A172 (cell line): ENCODE data around the gene MTRFR. TPM values are rescaled to one million over a fixed set of nuclear protein-coding genes. Genes with fewer than 3 reads are reported as not detected.
"Not testable (repeated sequence)": the region's sequence is repeated elsewhere in the genome, so short reads cannot be mapped to it uniquely, and the experiment has no call there.

Source experiments
- DNase-seq: peaks from one replicate; pipeline ENCODE4 v3.0.0-alpha.2; 2015; ENCODE audit warnings: low spot score
- total RNA-seq: library from RNA; depleted of rRNA; stranded (reverse); fragments of >200 nt; shearing (Covaris generic); gene quantifications from 2 replicates; pipeline ENCODE4 v1.2.3, GENCODE V29; 2014

The MTRFR gene
- total RNA-seq, 1 experiment from 2014 or later = 14.8 TPM

DNA sequence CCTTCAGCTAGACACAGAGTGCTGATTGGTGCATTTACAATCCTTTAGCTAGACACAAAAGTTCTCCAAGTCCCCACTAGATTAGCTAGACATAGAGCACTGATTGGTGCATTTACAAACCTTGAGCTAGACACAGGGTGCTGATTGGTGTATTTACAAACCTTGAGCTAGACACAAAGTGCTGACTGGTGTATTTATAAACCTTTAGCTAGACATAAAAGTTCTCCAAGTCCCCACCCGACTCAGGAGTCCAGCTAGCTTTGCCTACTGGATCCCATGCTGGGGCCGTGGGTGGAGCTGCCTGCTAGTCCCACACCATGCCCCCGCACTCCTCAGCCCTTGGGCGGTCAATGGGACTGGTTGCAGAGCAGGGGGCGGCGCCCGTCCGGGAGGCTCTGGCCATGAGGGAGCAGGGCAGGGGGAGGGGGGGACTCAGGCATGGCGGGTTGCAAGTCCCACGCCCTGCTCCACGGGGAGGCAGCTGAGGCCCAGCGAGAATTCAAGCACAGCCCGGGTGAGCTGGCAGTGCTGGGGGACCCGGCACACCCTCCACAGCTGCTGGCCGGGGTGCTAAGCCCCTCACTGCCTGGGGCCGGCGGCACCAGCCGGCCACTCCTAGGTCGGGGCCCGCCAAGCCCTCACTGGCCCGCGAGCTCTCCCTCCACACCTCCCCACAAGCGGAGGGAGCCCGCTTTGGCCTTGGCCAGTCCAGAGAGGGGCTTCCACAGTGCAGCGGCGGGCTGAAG is 15.9 kb downstream of the MTRFR start:
- DNase-seq = not testable (repeated sequence)

DNA sequence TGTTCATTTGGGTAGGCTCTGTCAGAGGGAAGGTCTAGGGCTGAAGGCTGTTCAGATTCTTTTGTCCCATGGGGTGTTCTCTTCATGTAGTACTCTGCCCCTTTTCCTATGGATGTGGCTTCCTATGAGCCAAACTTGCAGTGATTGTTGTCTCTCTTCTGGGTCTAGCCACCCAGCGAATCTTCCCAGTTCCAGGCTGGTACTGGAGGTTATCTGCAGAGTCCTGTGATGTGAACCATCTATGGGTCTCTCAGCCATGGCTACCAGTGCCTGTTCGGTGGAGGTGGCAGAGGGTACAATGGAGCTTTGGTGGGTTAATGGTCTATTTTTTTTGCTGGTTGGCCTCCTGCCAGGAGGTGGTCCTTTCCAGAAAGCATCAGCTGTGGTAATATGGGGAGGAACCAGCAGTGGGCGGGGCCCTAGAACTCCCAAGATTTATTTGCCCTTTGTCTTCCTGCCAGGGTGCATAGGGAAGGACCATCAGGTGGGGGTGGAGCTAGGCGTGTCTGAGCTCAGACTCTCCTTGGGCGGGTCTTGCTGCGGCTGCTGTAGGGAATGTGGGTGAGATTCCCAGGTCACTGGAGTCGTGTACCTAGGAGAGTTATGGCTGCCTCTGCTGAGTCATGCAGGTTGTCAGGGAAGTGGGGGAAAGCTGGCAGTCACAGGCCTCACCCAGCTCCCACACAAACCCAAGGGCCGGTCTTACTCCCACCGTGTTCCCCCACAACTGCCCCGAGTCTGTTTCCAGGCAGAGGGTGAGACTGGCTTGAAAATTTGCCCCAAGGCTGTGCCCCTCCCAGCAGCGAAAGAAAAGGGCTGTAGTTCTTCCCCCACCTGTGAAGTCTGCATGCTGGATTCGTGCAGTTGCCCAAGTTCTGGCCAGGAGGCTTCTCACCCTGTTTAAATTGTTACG is 17.5 kb downstream of the MTRFR start:
- peak; percentile 92 for DNase-seq

DNA sequence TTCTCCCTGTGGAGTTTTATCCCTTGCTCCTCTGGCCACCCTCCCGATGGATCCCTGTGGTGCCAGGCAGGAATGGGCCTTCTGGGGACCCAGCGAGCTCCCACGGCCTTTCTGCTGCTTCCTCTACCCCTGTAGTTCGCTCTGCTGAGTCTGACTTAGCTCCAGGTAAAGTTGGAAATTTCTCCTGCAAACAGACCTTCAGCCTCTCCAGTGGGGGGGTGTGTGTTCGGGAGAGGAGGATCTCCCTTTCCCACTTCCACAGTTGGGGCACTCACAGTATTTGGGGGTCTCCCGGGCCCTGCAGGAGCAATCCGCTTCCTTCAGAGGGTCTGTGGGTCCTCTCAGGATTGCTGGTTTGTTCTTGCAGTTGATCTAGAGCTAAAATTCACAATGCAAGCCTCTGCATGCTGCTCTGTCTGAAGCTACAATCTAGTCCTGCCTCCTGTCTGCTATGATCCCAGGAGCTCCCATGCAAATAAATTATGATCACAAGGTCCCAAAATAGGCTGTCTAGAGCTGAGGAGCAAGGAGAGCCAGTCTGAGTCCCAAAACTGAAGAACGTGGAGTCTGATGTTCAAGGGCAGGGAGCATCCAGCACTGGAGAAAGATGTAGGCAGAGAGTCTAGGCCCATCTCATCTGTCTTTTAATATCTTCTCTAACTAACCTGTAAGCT is 18.3 kb downstream of the MTRFR start:
- no peak for DNase-seq

DNA sequence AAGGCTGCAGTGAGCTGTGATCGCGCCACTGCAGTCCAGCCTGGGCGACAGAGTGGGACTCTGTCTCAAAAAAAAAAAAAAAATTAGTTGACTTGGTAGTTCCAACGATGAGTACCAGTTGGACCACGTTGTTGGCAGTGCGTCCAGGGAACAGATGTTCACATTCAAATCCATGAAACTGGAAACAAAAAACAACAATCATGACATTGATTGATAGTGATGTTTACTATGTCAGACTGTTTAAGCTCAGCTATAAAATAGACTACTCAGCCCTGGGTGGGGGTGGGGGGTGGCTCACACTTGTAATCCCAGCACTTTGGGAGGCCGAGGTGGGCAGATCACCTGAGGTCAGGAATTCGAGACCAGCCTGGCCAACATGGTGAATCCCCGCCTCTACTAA is 19.1 kb downstream of the MTRFR start:
- DNase-seq = not testable (repeated sequence)

DNA sequence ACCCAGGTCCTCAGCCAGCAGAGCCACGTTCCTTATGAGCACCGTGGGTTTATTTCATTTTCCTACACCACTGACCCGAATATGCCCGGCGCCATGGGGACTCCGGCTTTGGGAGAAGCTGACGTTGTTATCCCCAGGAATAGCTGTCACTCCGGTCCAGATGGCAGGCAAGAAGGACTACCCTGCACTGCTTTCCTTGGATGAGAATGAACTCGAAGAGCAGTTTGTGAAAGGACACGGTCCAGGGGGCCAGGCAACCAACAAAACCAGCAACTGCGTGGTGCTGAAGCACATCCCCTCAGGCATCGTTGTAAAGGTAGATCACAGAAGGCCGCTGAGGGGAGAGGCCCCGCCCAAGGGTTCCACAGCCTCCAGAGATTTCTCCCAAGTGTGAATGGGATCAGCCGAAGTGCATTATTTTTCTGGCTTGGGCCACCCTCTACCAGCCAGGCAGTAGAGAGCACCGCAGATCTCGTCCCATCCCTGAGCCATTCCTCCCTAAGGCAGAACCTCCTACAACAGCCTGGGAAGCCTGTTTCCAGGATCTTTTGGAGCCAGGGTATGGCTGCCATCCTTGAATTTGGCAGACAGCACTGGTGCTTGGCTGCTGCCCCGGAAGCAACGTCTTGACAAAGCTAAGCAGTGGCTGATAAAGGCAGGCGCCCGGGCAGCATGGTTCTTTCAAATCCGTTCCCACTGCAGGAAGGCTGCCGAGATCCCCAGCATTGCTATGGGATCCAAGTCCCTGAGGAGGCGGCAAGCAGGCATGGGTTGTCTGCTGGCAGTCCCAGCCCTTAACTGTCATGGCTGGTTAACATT is 20.6 kb downstream of the MTRFR start:
- DNase-seq = no peak

DNA sequence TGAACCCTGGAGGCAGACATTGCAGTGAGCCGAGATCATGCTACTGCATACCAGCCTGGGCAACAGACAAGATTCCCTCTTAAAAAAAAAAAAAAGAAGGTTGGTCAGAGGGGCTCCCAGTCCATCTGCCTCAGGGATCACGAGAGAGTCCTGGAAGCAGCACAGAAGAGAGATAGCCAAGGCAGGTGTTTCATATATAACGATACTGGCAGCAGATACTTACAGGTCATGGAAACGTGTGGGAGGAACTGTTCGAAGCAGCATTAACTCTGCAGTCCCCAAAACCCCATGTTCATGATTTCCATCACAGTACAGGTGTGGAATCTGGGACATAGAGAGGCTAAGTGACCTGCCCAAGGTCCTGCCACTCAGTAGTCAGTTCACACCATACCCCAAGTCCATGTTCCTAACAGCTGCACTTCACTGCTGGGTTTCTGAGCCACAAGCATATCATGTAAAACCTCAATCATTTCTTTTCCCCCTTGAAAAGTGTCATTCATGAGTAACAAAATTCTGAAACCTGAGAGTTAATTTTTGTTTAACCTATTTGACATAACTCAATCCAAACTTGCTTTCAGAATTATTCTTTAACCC is 21.7 kb downstream of the MTRFR start:
- DNase-seq = no peak

DNA sequence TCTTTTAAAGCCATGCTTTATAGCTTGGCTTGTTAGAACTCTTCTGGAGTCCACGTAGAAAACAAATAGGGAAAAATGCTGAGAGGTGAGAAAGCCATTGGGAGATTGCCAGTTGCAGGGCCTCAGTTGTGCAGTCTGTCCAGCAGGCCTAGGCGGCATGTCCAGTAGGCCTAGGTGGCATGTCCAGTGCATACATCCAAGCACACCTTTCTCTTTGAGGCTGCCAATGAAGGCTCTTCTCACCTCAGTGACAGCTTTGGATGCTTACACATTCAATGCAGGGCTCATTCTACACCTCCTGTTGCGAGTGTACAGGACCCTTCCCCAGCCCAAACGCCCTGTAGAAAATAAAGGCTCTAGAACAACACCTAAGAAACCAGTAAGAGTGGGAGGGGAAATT is 25.4 kb downstream of the MTRFR start:
- no peak for DNase-seq

DNA sequence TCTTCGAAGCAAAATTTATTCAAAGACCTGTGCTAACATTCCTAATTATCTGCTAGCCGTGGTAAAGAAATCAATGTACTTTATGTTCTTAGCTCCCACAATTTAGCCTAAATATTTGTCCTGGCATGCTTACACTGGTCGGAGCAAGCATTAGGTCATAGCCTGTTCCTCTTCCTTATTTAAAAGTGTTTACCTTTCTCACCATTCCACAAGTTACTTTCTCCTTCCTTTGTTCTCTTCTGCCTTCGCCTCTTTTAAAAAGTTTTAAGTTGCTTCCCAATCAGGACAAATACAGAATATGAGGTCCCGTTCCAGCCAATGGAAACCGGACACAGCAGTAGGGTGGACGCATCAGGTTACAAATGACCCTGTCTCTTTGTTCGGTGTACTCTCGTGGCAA is 26.8 kb downstream of the MTRFR start:
- DNase-seq = no peak

DNA sequence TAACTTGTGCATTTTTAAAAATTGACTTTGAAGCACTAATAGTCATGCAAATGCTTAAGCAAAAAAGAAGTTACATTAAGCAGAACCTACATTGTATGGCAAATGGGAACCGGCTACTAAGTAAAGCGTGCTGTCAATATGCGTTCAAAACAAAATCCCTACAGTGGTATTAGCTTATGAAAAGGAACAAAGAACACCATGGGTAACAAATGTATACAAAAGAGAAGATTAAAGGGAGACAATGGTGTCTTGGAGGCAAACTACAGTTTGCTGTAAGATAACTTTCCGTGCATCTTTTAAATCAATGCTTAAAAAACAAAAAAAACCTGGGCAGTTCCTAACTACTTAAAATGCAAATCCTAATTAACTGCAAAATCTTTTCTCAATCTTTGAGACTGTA is 28.0 kb downstream of the MTRFR start:
- no peak for DNase-seq

DNA sequence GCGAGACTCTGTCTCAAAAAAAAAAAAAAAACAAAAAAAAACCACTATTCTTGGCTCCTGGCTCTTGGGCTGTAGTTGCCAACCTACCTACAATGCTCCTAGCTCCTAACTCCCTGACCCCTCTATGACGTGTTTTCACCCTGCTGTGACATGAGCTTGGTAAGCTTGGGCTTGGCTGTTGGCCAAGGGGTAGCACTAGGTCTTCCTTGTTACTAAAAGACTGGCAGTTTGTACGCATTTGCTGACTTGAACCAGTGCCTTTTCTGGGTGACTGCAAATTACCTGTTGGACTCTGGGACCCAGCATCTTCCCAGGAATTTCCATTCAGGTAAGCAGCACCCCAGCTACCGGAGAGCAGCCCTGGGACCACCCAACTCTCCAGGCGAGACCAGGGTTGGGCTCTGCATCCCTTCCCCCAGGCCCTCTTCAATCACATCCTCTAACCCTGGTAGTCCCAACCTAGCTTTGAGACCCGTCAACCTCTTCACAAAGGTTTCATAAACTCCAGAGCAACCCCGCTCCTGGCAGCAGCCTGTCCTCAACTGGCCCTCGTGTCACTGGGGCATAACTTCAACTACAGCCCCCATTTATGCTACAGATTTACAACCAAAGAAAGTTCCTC is 30.1 kb downstream of the MTRFR start:
- DNase-seq = no peak

DNA sequence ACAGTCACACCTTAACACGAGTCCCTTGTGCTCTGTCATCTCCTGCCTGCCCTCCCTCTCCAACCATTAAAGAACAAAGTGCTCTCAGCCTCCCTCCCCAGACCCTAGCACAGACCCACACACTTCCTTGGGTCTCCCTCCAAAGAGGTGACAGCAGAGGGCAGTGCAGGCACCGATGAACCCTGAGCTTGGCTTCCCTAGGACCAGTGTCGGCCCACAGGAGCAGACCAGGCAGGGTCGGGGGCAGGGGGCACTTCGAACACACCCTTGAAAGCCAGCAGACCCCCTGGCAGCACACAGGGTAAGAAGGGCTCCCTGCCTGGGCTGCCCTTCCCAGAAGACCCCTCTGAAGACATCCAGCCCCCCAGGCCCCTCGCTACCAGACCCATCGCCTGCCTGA is 31.4 kb downstream of the MTRFR start:
- DNase-seq = no peak

DNA sequence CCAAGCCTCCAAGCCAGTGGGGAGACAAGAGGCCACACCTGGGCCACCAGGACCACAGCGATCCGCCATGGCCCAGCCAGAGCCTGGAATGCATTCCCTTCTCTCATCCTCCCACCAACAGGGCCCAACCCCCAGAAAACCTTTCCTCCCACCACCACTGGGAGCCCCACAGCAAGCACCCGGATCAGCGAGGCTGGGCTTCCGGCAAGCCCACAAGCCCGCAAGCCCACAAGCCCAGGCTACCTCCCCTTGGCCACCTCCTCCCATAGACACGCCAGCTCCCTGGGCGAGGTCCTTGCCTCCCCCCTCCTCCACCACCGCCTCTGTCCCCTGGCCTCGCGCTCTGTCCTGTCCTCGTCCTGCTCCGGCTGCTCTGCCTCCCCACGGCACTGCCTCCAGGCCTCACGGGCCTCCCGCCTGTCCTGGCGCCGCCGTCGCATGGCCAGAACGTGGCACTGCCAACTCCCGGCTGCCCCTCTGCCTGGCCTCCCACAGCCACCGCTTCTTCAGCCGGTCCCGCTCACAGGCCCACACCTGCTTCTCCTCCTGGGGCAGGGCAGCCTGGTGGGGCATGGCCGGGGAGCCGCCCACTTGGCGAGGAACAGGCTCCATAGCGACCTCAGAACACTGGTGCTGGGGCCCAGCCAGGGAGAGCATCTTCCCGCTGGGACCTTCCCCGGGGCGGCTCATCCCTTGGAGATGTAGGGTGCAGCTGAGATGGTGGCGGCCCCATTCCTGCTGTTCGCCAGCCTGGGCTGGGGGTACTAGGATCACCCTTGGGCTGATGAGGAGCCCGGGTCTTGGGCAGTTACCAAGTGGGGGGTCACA is 32.8 kb downstream of the MTRFR start:
- DNase-seq = no peak

DNA sequence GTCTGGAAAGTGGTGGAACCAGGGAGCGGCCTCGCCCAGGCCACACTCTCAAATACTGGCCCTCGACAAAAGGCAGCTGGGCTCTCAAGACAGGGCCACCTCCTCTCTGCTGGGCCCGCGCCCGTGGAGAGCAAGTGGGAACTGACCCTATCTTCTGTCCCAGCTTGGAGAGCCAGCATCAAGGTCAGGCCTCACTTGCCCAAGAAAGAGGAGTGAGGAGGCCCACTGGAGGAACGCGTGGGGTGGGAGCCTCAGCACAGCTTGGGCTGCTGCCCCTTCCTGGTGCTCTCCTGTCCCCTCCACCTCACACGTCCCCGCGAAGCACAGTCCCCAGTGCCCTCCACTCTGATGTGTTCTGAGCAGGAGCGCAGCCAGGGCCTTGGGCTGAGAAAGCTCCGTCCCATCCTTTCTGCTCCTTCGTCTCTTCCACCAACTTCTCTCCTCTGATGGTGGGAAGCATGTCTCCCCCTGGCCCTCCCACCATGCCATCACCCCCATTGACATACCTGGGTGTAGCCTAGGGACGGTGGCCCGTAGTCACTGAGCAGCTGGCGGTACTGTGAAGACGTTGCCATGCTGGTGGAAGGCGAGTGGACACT is 33.5 kb downstream of the MTRFR start:
- no peak for DNase-seq

DNA sequence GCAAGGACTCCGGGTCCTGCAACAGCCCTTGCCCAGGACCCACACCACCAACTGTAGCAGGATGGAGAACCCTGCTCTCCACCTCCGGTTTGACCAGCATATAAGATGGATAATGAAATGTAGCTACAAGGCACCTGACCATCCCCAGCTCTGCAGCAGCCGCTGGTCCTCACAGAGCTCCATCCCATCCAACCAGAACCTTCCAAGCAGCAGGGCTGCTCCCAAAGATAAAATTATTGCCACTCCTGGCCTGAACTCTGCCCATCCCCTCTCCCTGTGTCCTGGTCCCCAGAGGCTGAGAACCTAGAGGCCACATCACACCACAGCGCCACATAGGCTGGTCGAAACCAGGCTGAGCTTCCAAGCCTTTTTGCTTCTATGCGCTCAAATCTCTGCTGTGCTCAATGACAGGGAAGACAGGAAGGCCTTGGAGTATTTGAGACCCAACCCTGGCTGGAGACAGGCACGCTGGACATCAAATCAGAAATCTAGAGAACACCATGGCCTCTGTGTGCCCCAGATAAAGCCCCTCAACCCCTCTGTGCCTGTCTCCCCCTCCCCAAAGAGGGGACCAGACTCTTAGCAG is 34.2 kb downstream of the MTRFR start:
- no peak for DNase-seq

DNA sequence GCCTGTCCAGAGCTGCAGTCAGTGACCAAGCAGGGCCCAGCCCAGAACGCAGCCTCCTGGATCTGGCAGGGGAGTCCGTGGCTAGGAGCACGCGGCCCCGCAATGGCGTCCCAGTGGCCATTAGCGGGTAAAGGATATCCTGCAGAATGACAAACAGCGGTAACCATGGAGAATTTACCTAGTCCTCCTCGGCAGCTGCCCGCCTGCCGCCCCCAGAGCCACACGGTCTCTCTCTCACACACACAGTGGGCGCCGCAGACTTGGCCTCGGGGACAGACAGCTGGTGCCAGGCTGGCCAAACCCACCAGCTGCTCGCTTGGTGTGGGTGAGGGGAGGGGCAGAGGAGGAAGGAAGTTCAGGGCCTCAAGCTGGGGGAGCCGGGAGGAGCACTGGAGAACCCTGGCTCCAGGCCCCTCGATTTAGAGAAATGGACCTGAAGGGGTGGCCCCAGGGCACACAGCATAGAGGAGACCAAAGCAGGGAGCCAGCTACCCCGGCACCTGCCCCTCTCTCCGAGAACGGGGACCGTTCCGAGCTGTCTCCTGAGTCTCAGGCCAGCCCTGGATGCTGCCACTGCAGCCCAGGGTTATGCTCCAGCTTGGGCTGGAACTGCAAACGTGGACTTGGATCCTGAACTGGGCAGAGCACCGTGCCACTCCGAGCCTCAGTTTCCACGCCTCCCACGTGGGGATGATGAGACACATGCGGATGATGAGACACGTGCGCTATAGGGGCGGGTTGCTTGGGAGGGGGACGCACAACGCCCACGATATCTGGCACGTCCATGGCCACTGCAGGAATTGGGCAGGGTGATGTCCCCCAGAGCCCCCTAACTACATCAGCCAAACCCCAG is 35.0 kb downstream of the MTRFR start:
- DNase-seq = no peak

DNA sequence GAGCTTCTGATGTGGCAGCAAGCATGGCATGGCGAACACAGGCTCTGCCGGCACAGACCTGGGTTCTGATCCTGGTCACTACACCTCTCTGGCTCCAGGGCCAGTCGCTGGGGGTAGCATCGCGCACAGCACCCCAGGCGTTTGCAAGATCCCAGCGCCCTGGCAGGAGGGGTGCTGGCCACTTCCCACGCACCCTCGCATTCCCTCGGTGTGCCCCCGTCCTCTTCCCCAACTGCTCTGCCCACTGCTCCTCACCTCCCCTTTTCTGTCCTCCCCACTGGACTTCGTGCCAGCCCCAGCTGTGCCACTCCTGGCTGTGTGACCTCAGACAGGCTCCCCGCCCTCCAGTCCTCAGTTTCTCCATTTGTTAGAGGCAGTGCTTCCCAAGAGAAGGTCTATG is 35.6 kb downstream of the MTRFR start:
- no peak for DNase-seq

DNA sequence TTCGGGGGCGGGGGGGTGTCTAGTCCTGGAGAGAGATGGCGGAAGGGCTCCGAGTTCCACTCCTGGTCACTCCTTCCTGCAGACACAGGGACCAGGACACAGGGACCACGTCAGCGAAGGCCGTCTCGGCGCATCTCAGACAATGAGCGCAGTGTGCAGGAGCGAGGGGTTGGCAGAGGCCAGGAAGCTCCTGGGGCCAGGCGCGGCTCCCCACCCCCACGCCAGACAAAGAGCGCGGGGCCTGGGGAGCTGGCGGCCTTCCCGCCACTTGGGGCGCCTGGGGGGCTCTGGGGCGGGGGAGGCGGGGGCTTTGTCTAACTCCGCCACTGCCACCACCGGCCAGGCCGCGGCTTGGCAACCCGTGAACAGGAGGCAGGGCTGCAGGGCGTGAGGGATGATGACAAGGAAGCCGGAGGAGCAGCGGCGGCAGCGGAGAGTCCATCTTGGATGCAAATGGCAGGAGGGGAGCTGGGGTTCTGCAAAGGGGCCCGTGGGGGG is 36.2 kb downstream of the MTRFR start:
- no peak for DNase-seq

DNA sequence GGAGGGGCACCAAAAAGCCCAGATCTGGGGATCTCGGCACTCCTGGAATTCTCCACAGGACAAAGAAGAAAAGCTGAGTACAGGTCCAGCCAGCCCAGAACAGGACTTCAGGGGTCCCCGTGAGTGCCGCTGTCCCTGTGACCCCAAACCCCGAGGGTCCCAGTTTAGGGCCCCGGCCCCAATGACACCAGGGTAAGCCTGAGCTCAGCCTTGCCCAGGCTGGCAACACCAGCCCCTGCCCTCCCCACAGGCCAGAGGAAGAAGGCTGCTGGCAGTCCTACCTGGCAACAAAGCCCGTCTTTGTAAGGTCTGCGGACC is 36.6 kb downstream of the MTRFR start:
- DNase-seq = no peak
